Adrenal gland (tissue), 12 donors: ENCODE measurements around the gene GFRA1. TPM values are rescaled to one million over a fixed set of nuclear protein-coding genes. Genes with fewer than 3 reads are reported as not detected.

Source experiments
- DNase-seq, 7 donors: peaks; one replicate each; pipeline ENCODE4 v3.0.0-alpha.2; 2019 to 2020
- H3K27ac ChIP-seq, 5 donors: fragments of 200-600 bp; sonication (generic) in 4 of 5; 1 replicate in 3 of 5; 2 replicates in 2 of 5; pipeline versions ENCODE4 v1.5.1 to v1.8.0; 2016 to 2020; ENCODE audit warnings: mild to moderate bottlenecking in 1 of 5
- H3K27me3 ChIP-seq: fragments of 200-600 bp; 2 replicates; pipeline ENCODE4 v1.8.0; 2021
- H3K36me3 ChIP-seq, 2 donors: fragments of 200-600 bp; replicated peaks in 1 of 2; 1 replicate in 1 of 2; 2 replicates in 1 of 2; pipeline versions ENCODE4 v1.5.1 to v1.8.0; 2018 to 2022
- H3K4me1 ChIP-seq, 2 donors: fragments of 200-600 bp; replicated peaks in 1 of 2; 1 replicate in 1 of 2; 2 replicates in 1 of 2; pipeline versions ENCODE4 v1.5.1 to v1.8.0; 2018 to 2021
- H3K4me3 ChIP-seq, 4 donors: fragments of 200-600 bp; sonication (generic) in 3 of 4; one replicate each; pipeline ENCODE4 v1.5.1; 2016 to 2018
- H3K9me3 ChIP-seq, 3 donors: fragments of 200-600 bp; sonication (generic) in 1 of 3; replicated peaks in 1 of 3; 1 replicate in 2 of 3; 2 replicates in 1 of 3; pipeline versions ENCODE4 v1.5.1 to v1.8.0; 2016 to 2021
- CTCF ChIP-seq, 6 experiments: fragments of 450-650 bp in 4 of 6; fragments of 200-600 bp in 2 of 6; sonication (generic) in 1 of 6; IDR thresholded peaks; 1 replicate in 5 of 6; 2 replicates in 1 of 6; pipeline versions ENCODE4 v1.5.1 to v1.8.0; 2016 to 2021; ENCODE audit warnings: antibody characterized with exemption in 6 of 6, mild to moderate bottlenecking in 2 of 6, moderate library complexity in 1 of 6
- POLR2A ChIP-seq, 2 donors: fragments of 450-650 bp; IDR thresholded peaks; one replicate each; pipeline ENCODE4 v1.6.1; 2017; ENCODE audit warnings: antibody characterized with exemption in 2 of 2, mild to moderate bottlenecking in 2 of 2, moderate library complexity in 1 of 2
- WGBS, 4 donors: extraction: QIAGEN DNeasy Blood & Tissue Kit in 2 of 4; methylation state at CpG; one replicate each; pipeline versions ENCODE4 v1.1.5 to v1.1.7; 2013 to 2017; 5-methylcytosine and 5-hydroxymethylcytosine counted together
- intact Hi-C, 2 donors: fragments of 100-400 bp; cut with DNase I; formaldehyde crosslinking; loops; one replicate each; pipeline versions ENCODE4 v1.14.1 to v1.15.0; 2022 to 2023
- polyA plus RNA-seq, 3 donors: library from polyadenylated mRNA; stranded (reverse); fragments of 200-250 nt in 2 of 3; fragments of 350-450 nt in 1 of 3; fragmentation: Illumina TruSeq in 1 of 3; extraction: RNeasy Lipid Tissue Mini Kit (QIAGEN cat#74804) in 1 of 3; gene quantifications; one replicate each; pipeline ENCODE4 v1.2.3, GENCODE V29; 2013 to 2014
- total RNA-seq, 9 donors: library from RNA; depleted of rRNA in 4 of 9; stranded (reverse); fragments of >200 nt in 4 of 9; fragments of 120-200 nt in 1 of 9; fragmentation: NEBNext Ultra II Directional in 1 of 9; extraction: Animal tissue kit (Norgen Biotek cat#: 25700) in 1 of 9; gene quantifications; one replicate each; pipeline versions ENCODE4 v1.1.0 to v1.2.4, GENCODE V29; 2013 to 2023
- donor health status: healthy with polysubstance abuse.
- donor health status: Bipolar disorder and iron deficiency.
- donor health status: DM: yes; HTN: yes; CAD: no.
- donor health status: DM: no; HTN: no; CAD: no.
- donor health status: DM: no; HTN: no; CAD: no.
- donor health status: DM: yes; HTN: yes; CAD: no.

Gene GFRA1
- total and polyA plus RNA-seq, 12 donors: 0.61 to 12.9 (median 2.6) TPM

- intact Hi-C loops: no loop called here
- H3K27me3 ChIP-seq: no peaks in the 10 kb centered on the region
- TF ChIP-seq POLR2A (IDR thresholded peaks at IDR 0.05): no peak
- no peak for TF ChIP-seq CTCF (IDR thresholded peaks at IDR 0.05)
- 76 to 82% (median 79%) methylated on average over 8 of the region's 8 CpGs for WGBS, 4 donors
- no peak overlapping the region for H3K27ac ChIP-seq
- no peaks in the 10 kb centered on the region for H3K4me1 ChIP-seq
- no peak for DNase-seq
- H3K9me3 ChIP-seq: no peaks in the 10 kb centered on the region
- H3K4me3 ChIP-seq: no peak overlapping the region
- no peaks in the 10 kb centered on the region for H3K36me3 ChIP-seq
Observed at GRCh38 chr10:116083226-116083762, 189.7 kb downstream of the GFRA1 start.

- Histone ChIP-seq H3K27me3 (no peaks in the 10 kb centered on the region), H3K36me3 (no peaks in the 10 kb centered on the region), H3K27ac (no peak overlapping the region), H3K9me3 (no peaks in the 10 kb centered on the region), H3K4me1 (no peaks in the 10 kb centered on the region), H3K4me3 (no peak overlapping the region)
- 73 to 90% (median 82%) methylated on average over 3 of the region's 3 CpGs for WGBS, 4 donors
- intact Hi-C loops: no loop called here
- DNase-seq: no peak
- no peak for TF ChIP-seq CTCF (IDR thresholded peaks at IDR 0.05)
- TF ChIP-seq POLR2A (IDR thresholded peaks at IDR 0.05): no peak
Observed at GRCh38 chr10:116082762-116083161, 190.2 kb downstream of the GFRA1 start.

DNA sequence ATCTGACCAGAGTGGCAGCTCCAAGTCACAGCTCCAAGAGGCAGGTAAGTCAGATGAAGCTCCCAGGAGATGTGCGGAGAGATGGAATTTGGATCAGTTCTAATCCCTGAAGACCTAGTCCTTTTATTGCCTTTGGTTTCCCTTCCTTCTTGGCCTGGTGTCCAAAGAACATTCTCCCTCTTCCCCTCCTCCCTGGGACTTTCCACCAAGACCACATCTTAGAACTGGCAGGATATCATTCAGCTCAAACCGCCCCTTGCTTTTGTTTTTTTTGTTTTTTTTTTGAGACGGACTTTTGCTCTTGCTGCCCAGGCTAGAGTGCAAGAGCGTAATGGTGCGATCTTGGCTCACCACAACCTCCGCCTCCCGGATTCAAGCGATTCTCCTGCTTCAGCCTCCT, 190.8 kb downstream of the GFRA1 start:
- intact Hi-C loops: no loop called here
- 84 to 91% (median 87%) methylated on average over 8 of the region's 8 CpGs for WGBS, 4 donors
- DNase-seq: no peak
- Histone ChIP-seq H3K4me3 (no peak overlapping the region), H3K4me1 (no peaks in the 10 kb centered on the region), H3K9me3 (no peaks in the 10 kb centered on the region), H3K27ac (no peak overlapping the region), H3K36me3 (no peaks in the 10 kb centered on the region), H3K27me3 (no peaks in the 10 kb centered on the region)
- TF ChIP-seq POLR2A (IDR thresholded peaks at IDR 0.05) (no peak), CTCF (IDR thresholded peaks at IDR 0.05) (no peak)

- 70 to 77% (median 74%) methylated on average over 3 to 4 of the region's 4 CpGs for WGBS, 4 donors
- Histone ChIP-seq H3K9me3 (no peaks in the 10 kb centered on the region), H3K4me3 (no peak overlapping the region), H3K27ac (no peak overlapping the region), H3K4me1 (no peaks in the 10 kb centered on the region), H3K36me3 (no peaks in the 10 kb centered on the region), H3K27me3 (no peaks in the 10 kb centered on the region)
- no peak for TF ChIP-seq CTCF (IDR thresholded peaks at IDR 0.05)
- TF ChIP-seq POLR2A (IDR thresholded peaks at IDR 0.05): no peak
- DNase-seq: no peak
- intact Hi-C loops: no loop called here
Observed at GRCh38 chr10:116080553-116080952, 192.5 kb downstream of the GFRA1 start.
